Spleen (tissue), 11 donors: Measurements from ENCODE around the gene DNAH9. TPM values are rescaled to one million over a fixed set of nuclear protein-coding genes. Genes with fewer than 3 reads are reported as not detected.

ENCODE experiments used
- DNase-seq: peaks from one replicate; pipeline ENCODE4 v3.0.0-alpha.2; 2020
- H3K27ac ChIP-seq, 8 donors: fragments of 200-600 bp; sonication (generic) in 7 of 8; 1 replicate in 4 of 8; 2 replicates in 4 of 8; pipeline versions ENCODE4 v1.5.0 to v1.8.0; 2016 to 2021; ENCODE audit warnings: inconsistent platforms in 4 of 8, mild to moderate bottlenecking in 4 of 8, moderate library complexity in 1 of 8
- H3K27me3 ChIP-seq, 7 donors: fragments of 200-600 bp; sonication (generic) in 6 of 7; replicated peaks in 1 of 7; 1 replicate in 4 of 7; 2 replicates in 3 of 7; pipeline versions ENCODE4 v1.5.0 to v1.8.0; 2016 to 2021; ENCODE audit warnings: inconsistent platforms in 3 of 7, mild to moderate bottlenecking in 1 of 7
- H3K36me3 ChIP-seq, 6 donors: fragments of 200-600 bp; sonication (generic) in 5 of 6; 1 replicate in 4 of 6; 2 replicates in 2 of 6; pipeline versions ENCODE4 v1.5.0 to v1.8.0; 2016 to 2021; ENCODE audit warnings: inconsistent platforms in 2 of 6
- H3K4me1 ChIP-seq, 6 donors: fragments of 200-600 bp; sonication (generic) in 5 of 6; 1 replicate in 3 of 6; 2 replicates in 3 of 6; pipeline versions ENCODE4 v1.5.0 to v1.8.0; 2016 to 2021; ENCODE audit warnings: inconsistent platforms in 3 of 6
- H3K4me3 ChIP-seq, 8 donors: fragments of 200-600 bp; sonication (generic) in 7 of 8; 1 replicate in 4 of 8; 2 replicates in 4 of 8; pipeline versions ENCODE4 v1.5.0 to v1.8.0; 2016 to 2021; ENCODE audit warnings: inconsistent platforms in 4 of 8, mild to moderate bottlenecking in 4 of 8, moderate library complexity in 2 of 8
- H3K9me3 ChIP-seq, 8 donors: fragments of 200-600 bp; sonication (generic) in 7 of 8; 1 replicate in 4 of 8; 2 replicates in 4 of 8; pipeline versions ENCODE4 v1.5.0 to v1.8.0; 2016 to 2021; ENCODE audit warnings: inconsistent platforms in 4 of 8
- CTCF ChIP-seq, 11 experiments: fragments of 200-600 bp in 7 of 11; fragments of 450-650 bp in 4 of 11; sonication (generic) in 4 of 11; IDR thresholded peaks in 8 of 11; conservative IDR thresholded peaks in 3 of 11; 1 replicate in 7 of 11; 2 replicates in 4 of 11; pipeline versions ENCODE4 v1.4.0 to v1.8.0; 2016 to 2021; ENCODE audit warnings: antibody characterized with exemption in 11 of 11, inconsistent platforms in 4 of 11, mild to moderate bottlenecking in 1 of 11
- POLR2A ChIP-seq, 3 donors: fragments of 450-650 bp; IDR thresholded peaks; one replicate each; pipeline ENCODE4 v1.5.1; 2017; ENCODE audit warnings: antibody characterized with exemption in 3 of 3, mild to moderate bottlenecking in 1 of 3
- POLR2AphosphoS5 ChIP-seq, 3 donors: sonication (generic); formaldehyde crosslinking; IDR thresholded peaks; one replicate each; pipeline ENCODE4 v1.5.1; 2017; ENCODE audit warnings: antibody characterized with exemption in 3 of 3
- WGBS, 5 donors: extraction: QIAGEN DNeasy Blood & Tissue Kit in 3 of 5; methylation state at CpG; one replicate each; pipeline versions ENCODE4 v1.1.5 to v1.1.7; 2013 to 2018; 5-methylcytosine and 5-hydroxymethylcytosine counted together
- intact Hi-C: fragments of 100-400 bp; cut with DNase I; formaldehyde crosslinking; loops from one replicate; pipeline ENCODE4 v1.15.0; 2023; ENCODE audit warnings: low total_unique reads
- polyA plus RNA-seq, 3 donors: library from polyadenylated mRNA; stranded (reverse); fragments of 200-250 nt; gene quantifications; one replicate each; pipeline ENCODE4 v1.2.1, GENCODE V29; 2013
- total RNA-seq, 7 donors: library from RNA; depleted of rRNA in 3 of 7; stranded (reverse); fragments of >200 nt in 3 of 7; fragmentation: NEBNext Ultra II Directional in 4 of 7; extraction: Animal tissue kit (Norgen Biotek cat#: 25700) in 4 of 7; gene quantifications; one replicate each; pipeline versions ENCODE4 v1.1.0 to v1.2.1, GENCODE V29; 2016 to 2021
- donor health status: healthy with polysubstance abuse.
- donor health status: DM: no; HTN: no; CAD: no; lungs with moderate emphysema.
- donor health status: DM: no; HTN: no; CAD: no.
- donor health status: Bipolar disorder and iron deficiency.
- donor health status: healthy.
- donor health status: DM: no; HTN: no; CAD: no.
- donor health status: DM: yes; HTN: yes; CAD: no.

DNAH9 gene
- total and polyA plus RNA-seq, 10 donors = 0.06 to 0.92 (median 0.22) TPM; not detected in 2

GRCh38 chr17:11558681-11559234 lies 39.5 kb upstream of the DNAH9 start:
- intact Hi-C loops = no loop called here
- Histone ChIP-seq H3K4me3 (no peak overlapping the region), H3K27ac (no peak overlapping the region), H3K36me3 (no peaks in the 10 kb centered on the region), H3K4me1 (no peaks in the 10 kb centered on the region), H3K27me3 (no peaks in the 10 kb centered on the region), H3K9me3 (peaks cover 0 to 34% (median 0%) of the 10 kb centered on the region in 8 donors)
- TF ChIP-seq POLR2A (IDR thresholded peaks at IDR 0.05) (no peak), POLR2AphosphoS5 (IDR thresholded peaks at IDR 0.05) (no peak), CTCF (IDR thresholded peaks at IDR 0.05 in 8 of 11, conservative IDR thresholded peaks at IDR 0.05 in 3 of 11) (no peak)
- 88 to 94% (median 91%) methylated on average over 7 to 10 of the region's 10 CpGs for WGBS, 5 donors
- DNase-seq = no peak

GRCh38 chr17:11559601-11560000 lies 38.7 kb upstream of the DNAH9 start:
- DNase-seq = no peak
- no peaks in the 10 kb centered on the region for H3K27me3 ChIP-seq
- no peaks in the 10 kb centered on the region for H3K4me1 ChIP-seq
- no peak overlapping the region for H3K4me3 ChIP-seq
- no peaks in the 10 kb centered on the region for H3K36me3 ChIP-seq
- TF ChIP-seq POLR2A (IDR thresholded peaks at IDR 0.05) (no peak), CTCF (IDR thresholded peaks at IDR 0.05 in 8 of 11, conservative IDR thresholded peaks at IDR 0.05 in 3 of 11) (no peak), POLR2AphosphoS5 (IDR thresholded peaks at IDR 0.05) (no peak)
- intact Hi-C loops = no loop called here
- H3K27ac ChIP-seq = no peak overlapping the region
- peaks cover 0 to 34% (median 0%) of the 10 kb centered on the region in 8 donors for H3K9me3 ChIP-seq
- WGBS, 5 donors = 46 to 80% (median 72%) methylated on average over 2 to 7 of the region's 7 CpGs

GRCh38 chr17:11561281-11561680 lies 37.0 kb upstream of the DNAH9 start:
- Histone ChIP-seq H3K27ac (no peak overlapping the region), H3K27me3 (no peaks in the 10 kb centered on the region), H3K4me1 (no peaks in the 10 kb centered on the region), H3K9me3 (peaks cover 0 to 31% (median 0%) of the 10 kb centered on the region in 8 donors), H3K36me3 (no peaks in the 10 kb centered on the region), H3K4me3 (no peak overlapping the region)
- no peak for TF ChIP-seq POLR2A (IDR thresholded peaks at IDR 0.05)
- TF ChIP-seq CTCF (IDR thresholded peaks at IDR 0.05 in 8 of 11, conservative IDR thresholded peaks at IDR 0.05 in 3 of 11) = no peak
- TF ChIP-seq POLR2AphosphoS5 (IDR thresholded peaks at IDR 0.05) = no peak
- WGBS, 5 donors = 82 to 96% (median 93%) methylated on average over 1 of the region's 1 CpG
- intact Hi-C loops = no loop called here
- DNase-seq = no peak

- intact Hi-C loops = no loop called here
These were observed 36.6 kb upstream of the DNAH9 start for GRCh38 chr17:11561702-11562101.

More at GRCh38 chr17:11561702-11562101, 36.6 kb upstream of the DNAH9 start:
- Histone ChIP-seq H3K4me3 (no peak overlapping the region), H3K27ac (no peak overlapping the region), H3K27me3 (no peaks in the 10 kb centered on the region), H3K9me3 (peaks cover 0 to 32% (median 0%) of the 10 kb centered on the region in 8 donors), H3K4me1 (no peaks in the 10 kb centered on the region), H3K36me3 (no peaks in the 10 kb centered on the region)
- 53 to 76% (median 72%) methylated on average over 2 of the region's 2 CpGs for whole genome bisulfite sequencing, 5 donors
- TF ChIP-seq CTCF (IDR thresholded peaks at IDR 0.05 in 8 of 11, conservative IDR thresholded peaks at IDR 0.05 in 3 of 11) = no peak
- no peak for TF ChIP-seq POLR2A (IDR thresholded peaks at IDR 0.05)
- no peak for TF ChIP-seq POLR2AphosphoS5 (IDR thresholded peaks at IDR 0.05)
- DNase-seq = no peak
